NCI-H2107 (cell line): ENCODE measurements around the gene CXCR6.

ENCODE experiments used
- DNase-seq: peaks from one replicate; lab custom pipeline; 2025; lab: John Stamatoyannopoulos, UW

CXCR6 gene

DNA sequence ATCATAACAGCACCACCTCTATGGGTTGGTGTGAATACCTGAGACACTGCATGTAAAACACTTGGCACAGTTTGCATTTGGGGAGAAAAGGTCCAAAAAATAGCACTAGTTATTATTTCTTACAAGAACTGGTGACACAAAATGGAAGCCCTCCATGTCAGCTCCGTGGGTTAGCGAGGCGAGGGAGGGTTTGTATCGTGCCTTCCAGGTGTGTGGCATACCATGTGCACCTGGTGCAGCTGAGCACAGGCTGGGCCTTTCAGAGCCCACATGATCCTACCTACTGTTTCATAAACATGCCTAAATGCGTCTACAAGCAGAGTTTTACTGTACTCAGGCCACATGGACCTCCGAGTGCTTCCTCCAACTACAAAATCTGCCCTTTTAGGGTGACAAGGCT lies 5.6 kb downstream of the CXCR6 start:
- no peak for DNase-seq

DNA sequence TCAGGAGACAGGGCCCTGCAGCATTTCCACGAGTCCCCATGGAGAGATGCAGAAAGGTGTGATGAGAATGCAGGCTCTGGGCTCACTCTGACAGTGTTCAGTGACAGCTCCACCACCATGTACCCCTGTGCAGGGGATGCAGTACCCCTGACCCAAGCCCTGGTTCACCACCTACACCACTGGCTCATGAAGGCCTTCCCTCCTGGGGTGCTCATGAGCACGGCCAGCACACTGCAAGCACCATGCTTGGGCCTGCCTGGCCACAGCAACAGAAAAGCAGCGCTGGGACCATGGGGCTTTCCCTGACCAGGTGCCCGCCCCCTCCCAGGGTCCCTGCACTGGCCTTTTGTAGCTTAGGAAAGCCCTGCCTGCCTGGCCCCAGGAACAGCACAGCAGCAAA lies 6.2 kb downstream of the CXCR6 start:
- DNase-seq, result no peak

DNA sequence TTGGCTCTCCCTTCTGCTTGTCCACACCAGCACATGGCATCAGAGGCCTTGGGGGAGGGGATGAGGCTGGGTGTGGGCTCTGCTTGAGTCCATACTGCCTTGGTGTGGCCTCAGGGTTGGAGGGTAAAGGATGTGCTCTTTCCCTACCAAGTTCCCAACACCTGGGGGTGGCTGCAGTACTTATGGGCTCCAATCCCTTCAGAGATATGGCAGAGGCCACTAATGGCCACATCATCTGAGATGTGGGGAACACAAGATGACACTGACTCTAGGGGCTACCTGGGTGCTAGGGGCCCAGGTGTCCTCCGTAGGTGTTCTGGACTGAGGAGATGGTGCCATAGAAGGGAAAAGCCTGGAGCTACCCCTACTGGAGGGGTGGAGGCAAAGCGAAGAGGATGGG lies 6.9 kb downstream of the CXCR6 start:
- no peak for DNase-seq

DNA sequence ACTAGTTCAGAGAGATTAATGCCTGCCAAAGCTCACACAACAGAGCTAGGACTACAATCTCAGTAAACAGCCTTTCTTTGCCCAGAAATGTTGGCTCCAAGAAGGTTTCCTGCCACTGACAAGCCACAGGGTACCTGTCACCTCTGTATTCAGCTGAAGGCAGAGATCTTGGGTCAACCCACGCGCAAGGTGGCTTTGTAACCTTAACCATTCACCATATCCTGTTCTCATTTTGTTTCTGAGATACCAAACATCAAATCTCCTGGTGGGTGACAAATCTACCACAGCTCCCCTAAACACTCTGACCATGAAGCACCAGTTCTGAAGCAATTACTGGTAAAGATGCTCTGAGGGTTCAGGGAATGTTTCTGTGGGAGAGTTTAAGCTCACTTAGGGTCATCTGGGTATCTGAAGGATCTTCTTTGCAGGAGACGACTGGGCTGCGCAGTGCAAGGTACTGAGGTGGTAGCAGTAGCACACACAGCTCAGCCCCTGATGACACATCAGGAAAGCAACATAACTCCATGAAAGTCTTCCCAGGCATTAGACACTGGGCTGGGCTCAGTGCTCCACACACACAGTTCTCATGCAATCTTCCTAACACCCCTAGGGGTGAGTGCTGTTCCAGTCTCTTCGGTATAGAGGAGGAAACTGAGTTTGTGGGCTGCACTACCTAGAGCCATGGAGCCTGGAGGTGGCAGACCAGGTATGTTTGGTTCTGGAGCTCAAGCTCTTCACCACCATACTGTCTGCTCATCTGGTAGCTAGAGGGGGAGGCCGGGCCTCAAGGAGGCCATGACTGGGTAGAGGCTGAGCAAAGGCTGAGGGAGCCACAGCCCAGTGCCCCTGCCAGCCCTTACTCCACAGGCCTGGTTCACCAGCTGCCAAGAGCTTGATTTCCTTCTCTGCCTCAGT lies 7.7 kb downstream of the CXCR6 start:
- DNase-seq, result no peak

DNA sequence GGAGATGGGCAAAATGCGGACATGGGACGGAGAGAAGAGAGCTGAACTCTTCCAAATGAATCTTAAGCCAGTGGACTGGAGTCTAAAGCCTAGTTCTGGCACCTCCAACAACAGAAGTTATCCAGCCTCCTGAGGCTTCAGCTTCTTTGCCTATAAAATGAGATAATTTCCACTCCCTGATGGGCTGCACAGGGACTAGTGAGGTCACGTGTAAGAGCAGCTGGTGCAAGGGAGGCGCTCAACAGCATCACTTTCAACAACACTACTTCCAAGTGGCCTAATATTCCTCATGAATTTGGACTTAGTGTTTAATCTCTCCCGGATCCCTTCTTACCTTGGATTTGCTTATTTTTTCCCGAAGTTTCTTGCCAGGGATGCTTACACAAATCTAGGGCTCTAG lies 8.7 kb downstream of the CXCR6 start:
- no peak for DNase-seq

DNA sequence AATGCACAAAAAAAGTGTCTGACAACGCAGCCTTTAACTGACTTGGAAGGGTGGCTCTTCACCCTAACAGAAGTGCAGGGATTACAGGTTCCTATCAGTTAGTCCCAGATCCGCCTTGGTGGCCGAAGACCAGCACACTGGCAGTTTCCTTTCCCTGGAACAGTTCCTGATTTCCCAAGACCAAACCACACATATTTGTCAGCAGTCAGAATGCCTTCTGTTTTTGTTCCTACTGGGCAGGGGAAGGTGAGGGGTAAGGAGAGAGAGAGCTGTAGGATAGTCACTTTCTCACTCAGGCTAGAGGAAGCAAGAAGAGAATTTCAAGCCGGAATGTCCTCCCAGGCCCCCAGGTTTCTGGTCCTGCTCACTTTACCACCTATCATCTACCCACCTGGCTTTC lies 9.2 kb downstream of the CXCR6 start:
- DNase-seq, result no peak

DNA sequence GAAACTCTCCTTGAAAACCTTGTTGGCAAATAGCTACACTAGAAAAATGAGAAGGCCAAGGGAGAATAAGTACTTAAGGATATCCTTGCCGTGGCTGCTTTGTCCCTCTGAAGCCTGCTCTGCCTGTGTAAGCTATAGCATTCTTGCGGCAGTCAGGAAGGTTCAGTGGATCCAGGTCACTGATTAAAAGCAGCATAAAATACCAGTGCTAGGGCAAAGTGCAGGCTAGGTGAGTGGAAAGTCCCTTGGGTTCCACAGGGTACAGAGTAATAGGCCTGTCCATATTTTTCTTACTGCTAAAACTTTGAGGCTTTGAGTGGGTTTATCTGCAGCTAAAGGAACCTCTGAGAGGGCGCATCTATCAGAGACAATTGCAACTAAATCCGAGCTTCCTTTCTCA lies 10.3 kb downstream of the CXCR6 start:
- no peak for DNase-seq

DNA sequence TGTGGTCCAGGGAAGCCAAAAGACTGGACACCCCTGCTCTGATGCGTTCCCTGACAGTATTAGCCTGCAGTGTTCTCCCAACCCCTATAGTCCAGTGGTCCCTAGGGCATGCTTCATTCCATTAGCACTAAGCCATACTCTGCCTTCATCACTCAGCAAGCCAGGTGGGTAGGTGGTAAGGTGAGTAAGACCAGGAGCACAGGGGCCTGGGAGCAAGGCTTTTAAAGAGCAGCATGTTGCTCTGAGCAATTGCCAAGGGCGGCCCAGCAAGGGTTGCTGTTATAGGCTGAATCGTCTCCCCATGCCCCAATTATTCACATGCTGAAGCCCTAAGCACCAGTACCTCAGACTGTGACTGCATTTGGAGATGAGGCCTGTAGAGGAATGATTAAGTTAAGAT lies 11.0 kb downstream of the CXCR6 start:
- no peak for DNase-seq

DNA sequence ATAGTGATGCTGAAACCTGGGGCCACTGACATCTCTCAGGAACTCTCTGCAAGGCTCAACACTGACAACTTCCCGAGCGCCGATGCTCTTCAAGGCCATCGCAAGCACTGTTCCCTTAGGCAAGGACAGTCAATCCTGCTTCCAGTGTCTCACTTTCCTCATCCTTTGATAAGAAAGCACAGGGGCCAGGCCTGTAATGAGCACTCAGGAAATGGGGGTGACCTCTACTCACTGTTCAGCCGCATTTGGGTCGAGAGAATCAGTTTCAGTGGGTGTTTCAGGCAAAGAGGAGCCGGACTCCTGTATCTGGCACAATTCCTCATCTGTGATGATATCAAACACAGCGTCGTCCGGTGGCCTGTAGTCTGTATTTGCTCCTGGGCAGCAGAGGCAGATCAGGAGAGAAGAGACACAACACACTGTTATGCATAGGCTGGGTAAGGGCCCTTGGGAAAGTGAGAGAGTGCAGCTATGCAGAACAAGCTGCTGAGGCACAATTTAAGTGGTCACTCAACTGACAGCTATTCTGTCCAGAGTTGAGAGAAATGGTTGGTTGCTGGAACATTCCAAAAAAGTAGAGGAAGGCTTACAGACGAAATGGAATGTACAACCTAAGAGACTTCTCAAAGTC lies 11.9 kb downstream of the CXCR6 start:
- DNase-seq, result no peak

DNA sequence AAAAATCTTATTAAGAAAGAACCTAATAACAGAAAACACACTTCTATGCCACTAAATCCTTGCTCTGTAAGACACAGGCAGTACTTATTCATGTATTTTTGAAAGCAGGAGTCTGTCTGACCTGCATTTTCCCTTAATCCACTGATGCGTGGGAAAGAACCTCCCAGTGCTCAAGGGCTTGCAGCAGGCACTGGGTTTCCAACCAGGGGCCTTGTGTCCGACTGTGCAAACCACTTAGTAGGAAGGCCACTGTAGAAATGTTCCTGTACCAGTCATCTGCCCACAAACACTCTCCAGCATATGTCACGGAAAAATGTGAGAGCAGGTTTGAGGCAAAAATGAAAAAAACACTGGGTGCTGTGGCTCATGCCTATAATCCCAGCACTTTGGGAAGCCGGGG lies 12.4 kb downstream of the CXCR6 start:
- no peak for DNase-seq

DNA sequence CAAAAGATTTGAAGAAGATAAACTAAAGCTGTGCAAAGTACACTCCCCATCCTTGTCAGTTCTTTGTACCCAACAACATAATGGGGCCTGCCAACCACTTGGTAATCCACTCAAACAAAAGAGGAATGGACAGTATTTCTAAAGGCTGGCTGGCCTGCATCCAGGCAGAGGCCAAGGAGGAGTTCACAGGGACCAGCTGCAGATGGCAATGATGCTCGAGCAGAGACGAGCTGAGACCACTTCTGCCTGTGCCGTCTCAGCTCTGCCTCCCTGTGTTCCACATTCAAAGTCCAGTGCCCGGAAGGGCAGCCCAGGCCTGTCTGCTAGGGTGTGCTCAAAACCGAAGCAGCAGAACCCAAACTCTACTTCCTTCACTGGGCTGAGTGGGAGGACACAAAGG lies 14.3 kb downstream of the CXCR6 start:
- no peak for DNase-seq

DNA sequence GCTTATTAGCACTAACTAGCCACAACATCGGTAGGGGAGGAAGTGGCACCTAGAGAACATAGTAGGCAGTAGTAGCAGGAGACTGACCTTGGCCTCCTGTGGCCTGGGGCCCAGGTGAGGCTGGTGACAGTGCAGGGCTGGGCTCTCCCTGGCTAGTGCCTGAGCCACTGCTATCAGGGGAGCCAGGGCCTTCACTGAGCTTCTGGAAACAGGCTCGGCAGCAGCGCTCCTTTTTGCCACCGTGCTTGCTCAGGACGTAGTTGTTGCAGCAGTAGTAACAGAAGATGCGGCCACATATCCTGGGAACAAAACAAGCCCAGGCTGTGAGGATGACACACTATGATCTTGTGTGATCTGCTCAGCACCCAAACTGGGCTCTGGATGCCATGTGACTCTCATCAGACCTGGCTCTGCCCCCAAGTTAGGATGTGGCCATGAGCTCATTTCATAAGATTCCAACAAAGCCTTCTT lies 15.1 kb downstream of the CXCR6 start:
- no peak for DNase-seq

DNA sequence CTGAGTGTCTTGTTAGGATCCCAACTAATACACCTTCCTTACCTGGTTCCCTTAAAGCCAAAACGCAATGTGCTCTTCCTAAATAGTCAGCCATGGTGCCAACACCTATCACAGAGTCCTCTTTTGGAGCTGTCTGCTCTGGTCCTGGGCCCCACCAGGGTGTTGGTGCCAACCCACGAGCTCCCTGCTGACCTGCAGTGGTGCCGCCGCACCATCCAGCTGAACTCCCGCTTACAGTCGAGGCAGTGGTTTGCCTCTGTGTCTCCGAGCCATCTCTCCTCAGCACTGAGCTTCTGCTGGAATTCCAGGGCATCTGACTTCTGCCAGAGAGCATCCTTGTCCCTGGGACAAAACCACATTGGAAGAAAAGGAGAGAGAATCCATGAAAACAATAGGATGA lies 15.9 kb downstream of the CXCR6 start:
- DNase-seq, result no peak

DNA sequence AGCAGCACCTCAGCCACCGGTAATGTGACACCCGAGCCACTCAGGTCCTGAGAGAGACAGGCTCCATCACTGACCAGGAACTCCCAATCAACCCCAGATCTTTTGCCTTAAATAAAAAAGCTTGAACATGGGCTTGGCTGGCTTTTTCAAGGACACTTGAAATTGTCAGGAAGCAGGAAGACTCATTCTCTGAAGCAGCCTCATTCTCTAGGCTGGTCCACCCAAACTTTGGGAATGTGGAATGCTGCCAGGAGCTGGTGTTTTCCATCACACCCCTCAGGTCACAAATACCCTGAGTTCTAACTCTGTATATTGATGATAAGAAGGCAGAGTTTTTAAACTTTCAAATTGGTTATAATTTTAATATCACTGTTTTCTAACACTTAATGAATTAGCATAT lies 17.0 kb downstream of the CXCR6 start:
- no peak for DNase-seq

DNA sequence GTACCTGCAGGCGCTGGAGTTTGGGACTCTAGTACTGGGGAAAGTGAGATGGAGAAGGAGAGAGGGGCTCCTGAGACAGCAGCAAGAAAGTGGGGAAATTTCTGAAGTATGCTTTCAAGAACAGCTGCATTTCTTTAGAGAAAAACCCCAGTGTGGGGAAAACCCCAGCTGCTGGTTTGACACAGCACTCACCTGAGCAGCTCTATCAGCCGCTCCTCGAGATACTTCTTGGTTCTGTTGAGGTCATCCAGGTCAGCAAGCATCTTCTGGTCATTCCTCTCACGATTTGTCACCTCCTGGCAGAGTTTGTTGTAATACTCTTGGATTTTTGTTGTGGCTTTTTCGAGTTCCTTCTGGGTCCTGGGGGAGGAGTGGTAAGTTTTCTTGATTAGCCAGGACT lies 18.8 kb downstream of the CXCR6 start:
- DNase-seq, result no peak

DNA sequence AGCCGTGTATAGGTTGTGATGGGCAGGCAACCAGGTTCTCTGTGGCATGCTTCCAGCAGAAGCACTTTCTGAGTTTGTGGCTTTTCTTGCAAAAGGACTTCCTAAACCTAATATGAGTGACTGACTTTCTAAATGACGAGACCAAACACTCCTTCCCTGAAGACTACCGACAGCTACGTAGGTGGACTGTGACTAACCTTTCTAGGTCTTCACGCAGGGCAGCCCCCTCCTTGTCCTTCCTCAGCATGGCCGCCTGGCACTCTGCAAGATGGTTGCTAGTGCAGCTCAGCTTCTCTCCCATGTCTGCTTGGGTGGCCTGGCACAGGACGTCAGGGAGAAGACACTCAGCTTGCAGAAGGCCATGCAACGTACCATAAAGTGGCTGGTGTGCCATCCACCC lies 20.9 kb downstream of the CXCR6 start:
- DNase-seq, result no peak

DNA sequence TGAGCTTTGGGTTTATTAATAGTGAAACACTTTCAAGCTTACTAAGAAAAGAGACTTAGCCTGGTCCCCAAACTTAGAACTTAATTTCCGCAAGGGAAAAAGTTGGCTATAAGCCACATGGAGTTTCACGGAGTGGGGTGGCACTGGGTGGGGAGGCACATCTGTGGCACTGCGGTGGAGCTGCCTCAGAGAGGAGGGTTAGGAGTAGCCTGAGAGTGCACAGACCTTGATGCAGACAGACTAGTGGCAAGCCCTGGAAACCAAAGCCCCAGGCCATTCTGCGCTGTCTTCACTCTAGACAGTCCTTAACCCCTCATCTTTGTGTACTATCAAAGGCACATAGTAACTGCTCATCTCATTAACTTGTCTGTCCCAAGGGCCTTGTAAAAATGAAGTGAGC lies 22.0 kb downstream of the CXCR6 start:
- no peak for DNase-seq

DNA sequence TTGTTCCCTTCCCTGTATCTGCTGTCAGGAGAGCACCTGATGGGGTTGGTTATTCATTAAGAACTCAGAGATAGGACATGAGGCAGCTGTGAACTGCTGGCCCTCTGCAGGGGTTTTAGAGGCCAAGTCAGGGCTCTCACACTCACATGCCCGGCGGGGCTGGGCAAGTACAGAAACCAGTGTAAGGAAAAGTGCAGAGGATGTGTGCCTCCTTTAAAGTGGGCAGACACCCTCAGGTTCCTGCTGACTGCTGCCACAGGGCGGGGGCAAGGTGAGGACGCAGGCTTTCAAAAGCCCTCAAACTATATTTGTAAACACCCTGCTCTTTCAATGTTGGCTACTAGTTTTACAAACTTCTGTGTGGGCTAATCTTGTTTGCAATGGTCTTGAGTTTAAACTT lies 22.4 kb downstream of the CXCR6 start:
- no peak for DNase-seq

DNA sequence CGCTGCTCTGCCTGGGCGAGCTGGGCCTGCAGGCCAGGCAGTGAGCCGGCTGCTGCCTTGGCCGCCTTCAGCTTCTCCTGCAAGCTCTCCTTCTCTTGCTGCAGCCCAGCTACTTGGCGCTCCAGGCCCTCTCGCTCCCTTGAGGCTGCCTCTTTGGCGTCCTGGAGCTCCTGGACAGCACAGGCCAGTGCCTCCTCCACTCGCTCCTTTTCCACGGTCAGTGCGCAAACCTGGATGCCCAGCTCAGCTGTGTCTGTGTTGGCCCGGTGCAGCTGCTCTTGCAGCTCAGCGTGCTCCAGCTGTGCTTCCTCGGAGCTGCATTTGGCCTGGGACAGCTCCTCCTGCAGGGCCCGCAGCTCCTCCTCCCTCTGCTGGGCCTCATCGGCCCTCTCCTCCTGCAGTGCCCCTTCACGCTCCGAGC lies 23.1 kb downstream of the CXCR6 start:
- no peak for DNase-seq

DNA sequence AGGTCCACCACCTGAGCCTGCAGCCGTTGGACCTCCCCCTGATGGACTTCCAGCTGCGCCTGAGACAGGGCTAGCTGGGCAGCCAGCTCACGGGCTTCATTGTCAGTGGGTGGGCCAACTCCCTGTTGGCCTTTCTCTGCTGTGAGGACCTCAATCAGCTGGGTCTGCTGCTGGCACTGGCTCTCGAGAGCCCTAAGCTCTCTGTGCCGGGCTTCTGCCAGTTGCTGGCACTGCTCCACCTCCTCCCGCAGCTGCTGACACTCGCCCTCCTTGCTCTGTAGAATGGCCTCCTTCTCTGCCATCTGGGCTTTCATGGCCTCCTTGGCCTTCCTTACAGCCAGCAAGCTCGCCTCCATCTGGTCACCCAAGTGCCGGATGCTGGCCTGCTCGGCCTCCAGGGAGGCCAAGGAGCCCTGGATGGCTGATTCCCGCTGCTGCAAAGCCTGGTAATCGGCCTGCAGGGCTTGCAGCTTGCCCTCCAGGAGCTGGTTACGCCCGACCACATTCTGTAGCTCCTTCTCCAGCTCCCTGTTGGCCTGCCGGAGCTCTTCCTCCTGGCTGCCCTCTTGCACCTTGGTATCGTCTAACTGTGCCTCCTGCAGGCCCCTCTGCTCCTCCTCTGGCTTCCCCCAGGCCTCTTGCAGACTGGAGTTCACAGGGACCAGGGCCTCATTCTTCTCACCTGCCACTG lies 23.8 kb downstream of the CXCR6 start:
- DNase-seq, result no peak

DNA sequence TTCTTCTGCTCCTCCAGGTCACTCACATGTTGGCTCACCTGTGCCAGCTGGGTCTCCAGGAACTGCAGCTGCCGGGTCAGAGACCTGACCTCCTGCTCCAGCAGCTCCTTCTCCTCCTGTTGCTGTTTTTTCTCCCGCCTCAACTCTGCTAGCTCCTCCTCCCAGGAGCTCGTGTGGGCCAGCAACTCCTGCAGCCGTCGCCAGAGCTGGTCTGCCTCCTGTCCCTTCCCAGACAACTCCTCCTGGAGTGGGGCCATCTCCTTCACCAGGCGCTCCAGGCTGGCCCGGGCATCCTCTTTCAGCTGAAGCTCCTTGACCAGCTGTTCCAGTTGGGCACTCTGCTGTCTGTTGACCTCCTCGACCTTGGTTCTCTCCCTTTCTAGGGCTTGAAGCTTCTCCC lies 24.5 kb downstream of the CXCR6 start:
- no peak for DNase-seq

DNA sequence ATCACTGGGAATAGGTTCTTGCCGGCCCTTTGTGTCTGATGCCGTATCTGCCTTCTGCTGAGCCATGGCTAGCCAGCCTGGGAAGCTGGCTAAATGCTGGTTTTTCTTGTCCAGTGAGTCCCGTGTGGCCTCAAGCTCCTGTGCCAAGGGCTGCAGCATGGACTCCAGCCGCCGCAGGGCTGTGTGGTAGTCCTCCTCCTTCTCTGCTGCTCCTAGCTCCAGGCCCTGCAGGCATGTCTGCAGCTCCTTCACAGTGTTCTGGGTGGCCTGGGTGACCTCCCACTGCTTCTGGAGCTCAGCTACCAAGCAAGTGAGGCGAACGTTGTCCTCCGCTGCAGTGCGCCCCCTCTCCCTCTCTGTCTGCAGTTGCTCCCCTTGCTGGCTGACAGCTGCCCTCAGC lies 24.9 kb downstream of the CXCR6 start:
- no peak for DNase-seq

DNA sequence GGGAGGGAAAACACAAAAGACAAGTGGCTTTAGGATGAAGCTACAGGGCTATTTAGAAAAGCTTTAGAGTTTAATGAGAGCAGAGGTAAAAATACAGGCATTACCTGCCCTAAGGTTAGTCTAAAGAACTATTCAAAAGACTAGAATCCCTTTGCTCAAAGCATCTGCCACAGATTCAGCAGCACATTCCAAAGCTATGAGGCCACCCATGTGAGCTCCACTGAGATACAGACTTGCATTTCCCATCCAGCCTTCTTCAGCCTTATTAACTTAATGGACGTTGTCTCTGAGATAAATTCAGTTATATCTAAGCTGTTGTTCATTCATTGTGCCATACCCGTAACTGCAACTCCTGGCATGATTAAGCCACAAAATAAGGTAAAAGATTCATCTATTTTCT lies 25.4 kb downstream of the CXCR6 start:
- DNase-seq, result no peak
